ENCODE data around the gene RUNX2.

DNA sequence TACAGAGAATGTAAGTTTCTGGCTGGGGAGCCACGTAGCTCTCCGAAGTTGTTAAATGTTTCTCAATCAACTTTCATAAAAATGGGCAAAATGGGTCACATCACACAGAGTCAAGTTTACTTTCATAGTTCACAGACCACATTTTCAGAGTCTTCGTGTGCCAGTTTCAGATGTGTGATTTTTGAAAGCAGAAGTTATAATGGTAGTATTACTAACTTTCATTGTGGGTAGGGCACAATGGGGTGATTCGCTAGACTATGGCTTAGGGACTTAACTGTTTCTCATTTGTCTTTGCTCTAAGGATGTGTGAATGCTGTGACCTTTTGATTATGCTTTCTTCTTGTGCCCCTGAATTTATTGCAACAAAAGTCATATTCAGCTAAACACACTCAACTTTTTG is 158.6 kb downstream of the RUNX2 start:
- TF ChIP-seq, protein P1, sequence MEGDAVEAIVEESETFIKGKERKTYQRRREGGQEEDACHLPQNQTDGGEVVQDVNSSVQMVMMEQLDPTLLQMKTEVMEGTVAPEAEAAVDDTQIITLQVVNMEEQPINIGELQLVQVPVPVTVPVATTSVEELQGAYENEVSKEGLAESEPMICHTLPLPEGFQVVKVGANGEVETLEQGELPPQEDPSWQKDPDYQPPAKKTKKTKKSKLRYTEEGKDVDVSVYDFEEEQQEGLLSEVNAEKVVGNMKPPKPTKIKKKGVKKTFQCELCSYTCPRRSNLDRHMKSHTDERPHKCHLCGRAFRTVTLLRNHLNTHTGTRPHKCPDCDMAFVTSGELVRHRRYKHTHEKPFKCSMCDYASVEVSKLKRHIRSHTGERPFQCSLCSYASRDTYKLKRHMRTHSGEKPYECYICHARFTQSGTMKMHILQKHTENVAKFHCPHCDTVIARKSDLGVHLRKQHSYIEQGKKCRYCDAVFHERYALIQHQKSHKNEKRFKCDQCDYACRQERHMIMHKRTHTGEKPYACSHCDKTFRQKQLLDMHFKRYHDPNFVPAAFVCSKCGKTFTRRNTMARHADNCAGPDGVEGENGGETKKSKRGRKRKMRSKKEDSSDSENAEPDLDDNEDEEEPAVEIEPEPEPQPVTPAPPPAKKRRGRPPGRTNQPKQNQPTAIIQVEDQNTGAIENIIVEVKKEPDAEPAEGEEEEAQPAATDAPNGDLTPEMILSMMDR (tag by site-specific recombination; IDR thresholded peaks at IDR 0.05), result no peak
- no peak for TF ChIP-seq YY2 (tag by site-specific recombination; IDR thresholded peaks at IDR 0.05)
